Bronchial epithelial cell (primary cell): ENCODE data around the gene ZNF70. TPM values are rescaled to one million over a fixed set of nuclear protein-coding genes. Genes with fewer than 3 reads are reported as not detected.

Experiments used
- DNase-seq: peaks from one replicate; pipeline ENCODE4 v3.0.0-alpha.2; 2010; ENCODE audit warnings: low read depth
- FAIRE-seq: peaks from 2 replicates; lab custom pipeline; 2011; peaks lifted over from hg19 to GRCh38; lab: Jason Lieb, UNC
- H3K27me3 ChIP-seq: 2 replicates; pipeline ENCODE4 v1.5.1; 2011; ENCODE audit warnings: low read length; ENCODE audit not compliant: control insufficient read depth, insufficient read depth
- H3K36me3 ChIP-seq: 2 replicates; pipeline ENCODE4 v1.5.1; 2011; ENCODE audit warnings: low read length; ENCODE audit not compliant: control insufficient read depth, insufficient read depth
- H3K4me3 ChIP-seq: 2 replicates; pipeline ENCODE4 v1.5.1; 2011; ENCODE audit warnings: mild to moderate bottlenecking, low read depth, low read length, control low read depth
- total RNA-seq: library from RNA; depleted of rRNA; stranded (reverse); fragments of >200 nt; gene quantifications from 2 replicates; pipeline ENCODE4 v1.2.1, GENCODE V29; 2014
- TF ChIP-seq, protein P1 (sequence below): IDR thresholded peaks from 2 replicates; pipeline ENCODE4 v1.5.1; 2011; ENCODE audit warnings: mild to moderate bottlenecking, moderate library complexity, low read length, control low read depth, inconsistent platforms; ENCODE audit not compliant: insufficient read depth, severe bottlenecking

The ZNF70 gene
- total RNA-seq, 1 donor from 2014 or later: 1.3 TPM

DNA sequence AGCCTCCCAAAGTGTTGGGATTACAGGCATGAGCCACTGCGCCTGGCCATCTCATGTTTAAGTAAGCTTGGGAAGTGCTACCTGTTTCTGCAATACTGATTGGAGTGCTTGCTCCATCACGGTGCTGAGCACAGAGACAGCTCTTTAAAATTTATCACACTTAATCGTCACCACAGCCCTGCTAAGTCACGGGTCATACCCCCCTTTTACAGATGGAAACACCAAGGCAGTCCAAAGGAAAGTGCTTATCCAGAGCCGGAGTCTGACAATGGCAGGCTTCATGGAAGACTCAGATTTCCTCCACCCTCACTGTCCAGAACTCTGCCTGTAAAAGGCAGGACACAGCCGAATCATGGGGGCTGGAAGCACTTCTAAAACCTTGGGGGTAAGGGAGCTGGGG, 9.1 kb upstream of the ZNF70 start:
- no peak for DNase-seq
- Histone ChIP-seq H3K4me3 (no peak overlapping the region), H3K36me3 (no peaks in the 10 kb centered on the region), H3K27me3 (no peaks in the 10 kb centered on the region)
- TF ChIP-seq, protein P1, sequence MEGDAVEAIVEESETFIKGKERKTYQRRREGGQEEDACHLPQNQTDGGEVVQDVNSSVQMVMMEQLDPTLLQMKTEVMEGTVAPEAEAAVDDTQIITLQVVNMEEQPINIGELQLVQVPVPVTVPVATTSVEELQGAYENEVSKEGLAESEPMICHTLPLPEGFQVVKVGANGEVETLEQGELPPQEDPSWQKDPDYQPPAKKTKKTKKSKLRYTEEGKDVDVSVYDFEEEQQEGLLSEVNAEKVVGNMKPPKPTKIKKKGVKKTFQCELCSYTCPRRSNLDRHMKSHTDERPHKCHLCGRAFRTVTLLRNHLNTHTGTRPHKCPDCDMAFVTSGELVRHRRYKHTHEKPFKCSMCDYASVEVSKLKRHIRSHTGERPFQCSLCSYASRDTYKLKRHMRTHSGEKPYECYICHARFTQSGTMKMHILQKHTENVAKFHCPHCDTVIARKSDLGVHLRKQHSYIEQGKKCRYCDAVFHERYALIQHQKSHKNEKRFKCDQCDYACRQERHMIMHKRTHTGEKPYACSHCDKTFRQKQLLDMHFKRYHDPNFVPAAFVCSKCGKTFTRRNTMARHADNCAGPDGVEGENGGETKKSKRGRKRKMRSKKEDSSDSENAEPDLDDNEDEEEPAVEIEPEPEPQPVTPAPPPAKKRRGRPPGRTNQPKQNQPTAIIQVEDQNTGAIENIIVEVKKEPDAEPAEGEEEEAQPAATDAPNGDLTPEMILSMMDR: no peak
- FAIRE-seq: no peak

DNA sequence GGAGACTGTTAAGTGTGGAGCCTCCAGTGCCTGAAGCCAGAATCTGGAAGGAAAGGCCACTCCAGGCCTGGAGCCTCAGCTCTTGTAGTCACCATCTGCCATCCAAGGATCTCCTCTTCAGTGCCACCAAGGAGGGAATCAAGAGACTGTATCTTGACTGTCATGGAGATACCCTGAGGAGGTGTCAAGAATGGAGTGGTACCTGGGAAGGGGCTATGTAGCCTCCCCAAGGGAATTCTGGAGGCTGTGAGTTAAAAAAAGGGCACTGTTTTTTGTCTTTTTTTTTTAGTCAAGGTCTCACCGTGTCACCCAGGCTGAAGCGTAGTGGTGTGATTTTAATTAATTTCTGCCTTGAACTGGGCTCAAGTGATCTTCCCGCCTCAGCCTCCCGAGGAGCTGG, 8.7 kb upstream of the ZNF70 start:
- no peaks in the 10 kb centered on the region for H3K36me3 ChIP-seq
- no peak overlapping the region for H3K4me3 ChIP-seq
- H3K27me3 ChIP-seq: no peaks in the 10 kb centered on the region
- no peak for DNase-seq
- TF ChIP-seq, protein P1: no peak
- no peak for FAIRE-seq

DNA sequence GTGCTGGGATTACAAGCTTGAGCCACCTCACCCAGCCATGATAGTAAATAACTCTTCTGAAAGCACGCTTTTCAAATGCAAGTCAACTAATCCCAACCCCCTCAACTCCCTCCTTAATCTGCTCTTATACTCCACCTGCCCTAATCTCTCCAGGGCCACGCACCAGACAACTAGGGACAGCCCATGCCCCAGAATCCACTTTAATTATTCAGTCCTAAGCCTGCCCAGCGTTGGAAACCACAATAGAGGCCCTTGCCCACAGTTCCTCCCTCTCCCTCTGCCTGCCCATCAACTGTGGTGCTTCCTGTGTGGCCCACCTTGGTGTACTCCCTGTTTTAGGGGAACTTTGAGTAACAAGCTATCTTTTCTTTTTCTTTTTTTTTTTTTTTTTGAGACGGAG, 6.0 kb upstream of the ZNF70 start:
- DNase-seq: no peak
- TF ChIP-seq, protein P1: no peak
- no peaks in the 10 kb centered on the region for H3K36me3 ChIP-seq
- no peak for FAIRE-seq
- H3K27me3 ChIP-seq: no peaks in the 10 kb centered on the region
- H3K4me3 ChIP-seq: no peak overlapping the region

DNA sequence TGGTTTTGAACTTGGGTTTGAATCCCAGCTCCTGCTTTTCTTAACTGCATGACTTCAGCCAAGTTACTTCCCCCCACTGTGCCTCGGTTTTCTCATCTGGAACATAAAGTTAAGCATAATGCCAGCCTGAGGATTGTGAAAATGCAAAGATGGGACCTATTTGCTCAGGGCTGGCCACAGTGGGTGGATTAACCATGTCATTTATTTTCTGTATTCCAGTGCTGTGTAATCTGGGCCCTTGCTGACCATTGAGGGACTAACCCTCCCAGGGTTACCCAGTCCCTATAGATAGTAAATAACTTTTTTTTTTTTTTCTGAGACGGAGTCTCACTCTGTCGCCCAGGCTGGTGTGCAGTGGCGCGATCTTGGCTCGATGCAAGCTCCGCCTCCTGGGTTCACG, 4.8 kb upstream of the ZNF70 start:
- Histone ChIP-seq H3K4me3 (no peak overlapping the region), H3K36me3 (no peaks in the 10 kb centered on the region), H3K27me3 (no peaks in the 10 kb centered on the region)
- TF ChIP-seq, protein P1: no peak
- no peak for FAIRE-seq
- DNase-seq: no peak

DNA sequence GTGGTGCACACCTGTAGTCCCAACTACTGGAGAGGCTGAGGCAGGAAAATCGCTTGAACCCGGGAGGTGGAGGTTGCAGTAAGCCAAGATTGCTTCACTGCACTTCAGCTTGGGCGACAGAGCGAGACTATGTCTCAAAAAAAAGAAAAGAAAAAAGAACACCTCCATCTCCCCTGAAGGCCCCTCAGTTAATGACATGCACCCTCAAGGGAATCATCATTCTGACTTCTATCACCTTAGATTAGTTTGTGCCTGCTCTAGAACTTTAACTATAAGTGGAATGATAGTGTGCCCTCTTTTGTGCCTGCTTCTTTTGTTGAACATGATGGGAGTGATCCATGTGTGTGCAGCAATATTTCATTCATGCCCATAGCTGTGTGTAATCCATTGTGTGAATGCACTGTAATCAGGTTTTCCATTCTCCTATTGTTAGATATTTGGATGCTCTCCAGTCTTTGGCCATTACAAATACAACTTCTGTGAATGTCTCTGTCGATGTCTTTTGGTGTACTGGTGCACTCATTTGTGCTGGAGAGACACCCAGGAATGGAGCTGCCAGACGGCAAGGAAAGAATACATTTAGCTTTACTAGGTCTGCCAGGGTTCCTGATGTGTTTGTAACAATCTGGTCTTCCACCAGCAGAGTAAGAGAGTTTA, 4.2 kb upstream of the ZNF70 start:
- FAIRE-seq (no peak), DNase-seq (no peak)
- TF ChIP-seq, protein P1: no peak
- no peaks in the 10 kb centered on the region for H3K27me3 ChIP-seq
- H3K4me3 ChIP-seq: no peak overlapping the region
- no peaks in the 10 kb centered on the region for H3K36me3 ChIP-seq
